HG03060 (cell line): ENCODE measurements around the gene ZBTB43.
A peak's percentile ranks its signal among the peaks of the same experiment; 100 is the strongest.
"Not testable (repeated sequence)": the region's sequence is repeated elsewhere in the genome, so short reads cannot be mapped to it uniquely, and the experiment has no call there.

Source experiments
- ATAC-seq: cut with Tn5 transposase; IDR thresholded peaks from one replicate; pipeline ENCODE4 v1.9.1; 2021; ENCODE audit warnings: low read depth, moderate number of reproducible peaks; ENCODE audit not compliant: unreplicated experiment

ZBTB43 gene

GRCh38 chr9:126788634-126789349 lies 16.0 kb upstream of the ZBTB43 start:
- no peak for ATAC-seq

DNA sequence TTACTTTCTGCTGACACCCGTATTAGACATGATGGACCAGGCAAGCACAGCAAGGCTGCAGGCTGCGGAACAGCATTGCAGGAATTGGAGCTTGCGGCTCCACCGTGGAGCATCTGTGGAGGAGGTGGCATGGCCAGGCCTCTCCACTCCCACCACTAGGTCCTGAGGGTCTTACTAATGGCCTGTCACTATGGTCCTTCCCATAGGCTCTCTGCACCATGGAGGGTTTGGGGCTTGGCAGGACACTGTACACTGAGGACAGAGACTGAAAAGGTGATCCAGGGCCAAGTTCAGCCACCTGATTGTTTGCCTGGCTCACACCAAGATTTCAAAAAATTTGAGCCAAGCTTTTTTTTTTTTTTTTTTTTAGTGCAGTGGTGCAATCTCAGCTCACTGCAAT lies 14.3 kb upstream of the ZBTB43 start:
- ATAC-seq: no peak

DNA sequence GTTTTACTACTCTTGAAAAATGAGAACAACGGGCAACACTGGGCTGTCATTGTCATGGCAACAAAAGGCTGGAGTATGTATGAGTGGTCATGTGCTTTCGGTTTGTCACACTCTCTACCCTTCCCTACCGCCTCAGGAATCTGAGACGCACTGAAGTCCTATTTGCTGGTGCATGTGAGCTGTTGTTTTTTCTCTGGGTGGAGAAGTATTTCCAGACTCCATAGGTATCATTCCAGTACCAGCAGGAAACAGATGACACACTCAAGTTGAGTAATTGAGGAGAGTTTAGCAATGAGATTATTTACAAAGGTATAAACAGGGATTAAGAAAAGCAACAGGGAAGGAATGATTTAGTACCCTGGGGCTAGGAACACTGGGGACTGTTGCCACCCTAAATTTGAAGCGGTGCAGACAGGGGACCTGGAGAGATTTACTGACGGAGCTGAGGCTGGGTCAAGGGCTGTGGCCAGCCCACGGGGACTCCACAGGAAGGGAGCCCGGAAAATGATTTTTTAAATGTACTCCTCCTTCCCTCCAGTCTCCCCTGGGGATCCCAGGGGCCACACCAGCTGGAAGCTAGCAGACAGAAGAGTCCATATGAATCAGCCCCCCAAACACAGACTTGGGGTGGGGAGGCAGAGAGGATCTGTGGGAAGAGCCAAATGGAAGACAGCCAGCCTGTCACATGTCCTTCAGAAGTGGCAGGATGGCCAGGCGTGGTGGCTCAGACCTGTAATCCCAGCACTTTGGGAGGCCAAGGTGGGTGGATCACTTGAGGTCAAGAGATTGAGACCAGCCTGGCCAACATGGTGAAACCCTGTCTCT lies 13.2 kb upstream of the ZBTB43 start:
- ATAC-seq: no peak

DNA sequence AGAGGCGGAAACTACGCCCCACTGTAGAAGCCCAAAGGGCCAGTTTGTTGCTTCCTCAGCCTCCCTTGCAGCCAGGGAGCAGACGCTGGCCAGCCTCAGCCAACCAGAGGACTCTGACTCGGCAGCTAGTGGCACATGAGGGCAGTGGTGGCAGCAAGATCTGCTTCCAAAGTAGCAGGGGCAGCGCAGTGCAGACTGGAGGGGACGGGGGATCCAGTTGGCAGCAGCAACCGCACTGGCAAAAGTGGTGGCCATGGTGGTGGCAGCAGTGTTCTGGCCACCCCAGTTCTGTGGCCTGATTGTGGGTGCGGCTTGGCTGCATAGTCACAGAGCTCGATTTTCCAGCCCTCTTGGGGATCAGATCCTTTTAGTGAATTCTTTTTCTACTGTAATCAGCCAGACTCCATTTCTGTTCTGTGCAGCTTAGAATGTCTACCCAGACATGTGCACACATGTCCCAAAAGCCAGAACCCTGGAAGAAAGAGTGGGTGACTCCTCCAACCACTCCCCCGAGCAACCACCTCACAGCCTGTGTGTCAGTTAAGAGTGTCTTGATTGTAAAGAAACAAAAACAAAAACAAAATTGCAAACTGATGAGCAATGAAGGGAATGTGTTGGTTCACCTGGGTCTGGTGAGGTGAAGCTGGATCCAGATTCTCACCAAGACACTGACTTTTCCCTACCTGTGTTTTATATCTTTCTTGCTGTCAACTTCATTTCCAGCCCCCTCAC lies 11.0 kb upstream of the ZBTB43 start:
- ATAC-seq: no peak

GRCh38 chr9:126794441-126794840 lies 10.4 kb upstream of the ZBTB43 start:
- no peak for ATAC-seq

- ATAC-seq: no peak
Observed at GRCh38 chr9:126796758-126797157, 8.1 kb upstream of the ZBTB43 start.

DNA sequence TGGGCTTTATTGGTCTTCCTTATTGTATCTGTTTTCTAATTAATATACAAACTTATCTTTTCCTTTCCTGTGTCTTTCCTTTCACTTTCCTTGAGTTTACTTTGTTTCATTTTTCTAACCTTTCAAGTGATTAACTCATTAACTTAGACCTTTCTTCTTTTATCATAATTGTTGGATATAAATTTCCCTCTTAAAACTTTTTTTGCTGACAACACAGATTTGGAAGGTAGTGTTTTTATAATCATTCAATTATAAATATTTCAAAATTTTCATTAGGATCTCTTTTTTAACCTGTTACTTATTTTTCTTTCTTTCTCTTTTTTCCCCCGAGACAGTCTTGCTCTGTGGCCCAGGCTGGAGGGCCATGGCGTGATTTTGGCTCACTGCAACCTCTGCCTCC lies 6.9 kb upstream of the ZBTB43 start:
- ATAC-seq: no peak

DNA sequence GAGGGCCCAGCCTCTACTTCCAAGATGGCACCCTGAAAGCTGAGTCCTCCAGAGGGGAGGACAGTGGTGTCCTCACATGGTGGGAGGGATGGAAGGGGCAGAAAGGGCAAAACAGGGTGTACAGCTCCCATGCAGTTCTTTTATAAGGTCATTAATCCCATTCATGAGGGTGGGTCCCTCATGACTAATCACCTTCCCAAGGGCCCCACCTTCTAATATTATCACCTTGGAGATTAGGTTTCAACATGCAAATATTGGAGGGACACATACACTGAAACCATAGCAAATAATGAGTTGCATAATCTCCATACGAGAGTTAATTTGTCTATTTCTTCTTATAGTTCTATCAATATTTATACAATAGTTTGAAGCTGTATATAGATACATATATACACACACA lies 5.8 kb upstream of the ZBTB43 start:
- ATAC-seq: no peak

DNA sequence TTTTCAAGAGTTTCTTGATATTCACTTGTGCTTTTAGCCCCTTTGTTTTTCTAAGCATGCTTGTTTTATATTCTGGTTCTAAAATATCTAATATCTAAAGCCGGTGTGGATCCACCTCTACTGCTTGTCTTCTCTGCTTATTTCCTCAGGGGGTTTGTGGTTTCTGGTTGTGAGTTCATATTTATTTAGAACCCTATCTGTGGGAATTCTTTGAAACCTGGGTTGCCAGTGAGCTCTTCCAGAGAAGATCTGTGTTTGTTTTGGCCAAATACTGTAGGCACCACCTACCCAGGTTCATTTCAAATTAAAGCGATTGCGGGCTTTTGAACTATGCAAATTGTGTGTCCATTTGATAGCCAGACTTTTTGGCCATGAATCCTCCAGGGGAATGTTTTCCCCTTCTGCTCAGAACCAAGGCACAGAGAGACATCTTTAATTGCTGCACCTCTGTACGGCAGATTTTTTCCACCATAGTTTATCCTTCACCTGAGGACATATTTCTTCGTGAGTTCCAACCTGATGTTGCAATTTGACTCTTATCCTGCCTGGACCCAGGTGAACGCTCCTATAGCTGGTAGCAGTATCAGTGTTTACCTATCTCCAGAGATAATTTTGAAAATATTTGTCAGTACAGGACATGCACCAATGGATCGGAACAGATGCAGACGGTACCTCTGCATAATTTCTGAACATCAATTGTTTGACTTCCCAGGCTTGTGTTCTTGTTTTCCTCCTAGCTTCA lies 2.4 kb upstream of the ZBTB43 start:
- ATAC-seq: no peak

GRCh38 chr9:126804198-126804695 lies 593 bp upstream of the ZBTB43 start:
- ATAC-seq: no peak

- ATAC-seq: peak; percentile 86
Observed at GRCh38 chr9:126805554-126806262, 868 bp downstream of the ZBTB43 start.

- ATAC-seq: no peak
Observed at GRCh38 chr9:126806336-126806735, 1.5 kb downstream of the ZBTB43 start.

- ATAC-seq: no peak
Observed at GRCh38 chr9:126809068-126809467, 4.2 kb downstream of the ZBTB43 start.

DNA sequence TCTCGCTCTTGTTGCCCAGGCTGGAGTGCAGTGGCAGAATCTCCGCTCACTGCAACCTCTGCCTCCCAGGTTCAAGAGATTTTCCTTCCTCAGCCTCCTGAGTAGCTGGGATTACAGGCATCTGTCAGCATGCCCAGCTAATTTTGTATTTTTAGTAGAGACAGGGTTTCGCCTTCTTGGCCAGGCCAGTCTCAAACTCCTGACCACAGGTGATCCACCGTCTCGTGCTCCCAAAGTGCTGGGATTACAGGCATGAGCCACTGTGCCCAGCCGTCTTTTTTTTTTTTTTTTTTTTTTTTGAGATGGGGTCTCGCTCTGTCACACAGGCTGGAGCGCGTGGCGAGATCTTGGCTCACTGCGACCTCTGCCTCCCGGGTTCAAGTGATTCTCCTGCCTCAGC lies 5.4 kb downstream of the ZBTB43 start:
- ATAC-seq: not testable (repeated sequence)

DNA sequence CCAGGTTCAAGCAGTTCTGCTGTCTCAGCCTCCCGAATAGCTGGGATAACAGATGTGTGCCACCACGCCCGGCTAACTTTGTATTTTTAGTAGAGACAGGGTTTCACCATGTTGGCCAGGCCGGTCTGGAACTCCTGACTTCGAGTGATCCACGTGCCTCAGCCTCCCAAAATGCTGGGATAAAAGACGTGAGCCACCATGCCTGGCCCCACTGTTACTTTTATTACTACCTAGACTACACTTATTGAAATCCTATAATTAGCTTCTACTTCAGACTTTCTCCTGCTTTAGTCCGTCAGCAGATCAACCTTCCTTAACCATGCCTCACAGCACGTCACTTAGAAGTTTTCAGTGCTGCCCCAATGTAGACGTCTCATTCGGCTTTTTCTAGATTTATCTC lies 8.2 kb downstream of the ZBTB43 start:
- ATAC-seq: no peak

DNA sequence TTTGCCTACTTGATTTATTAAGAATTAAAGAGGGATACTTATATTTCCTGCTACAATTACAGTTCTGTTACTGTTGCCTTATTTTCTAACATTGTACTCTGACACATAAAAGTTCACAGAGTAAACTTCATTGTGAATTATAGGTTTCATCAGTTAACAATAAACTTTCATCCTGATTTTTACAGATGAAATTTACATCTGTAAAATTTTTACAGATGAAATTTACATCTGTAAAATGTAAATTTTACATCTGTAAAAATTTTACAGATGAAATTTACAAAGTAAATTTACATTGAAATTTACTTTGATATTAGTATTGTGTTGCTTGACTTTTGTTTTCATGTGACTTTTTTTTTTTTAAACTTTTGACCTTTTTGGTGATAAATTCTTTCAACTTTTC lies 9.3 kb downstream of the ZBTB43 start:
- no peak for ATAC-seq

DNA sequence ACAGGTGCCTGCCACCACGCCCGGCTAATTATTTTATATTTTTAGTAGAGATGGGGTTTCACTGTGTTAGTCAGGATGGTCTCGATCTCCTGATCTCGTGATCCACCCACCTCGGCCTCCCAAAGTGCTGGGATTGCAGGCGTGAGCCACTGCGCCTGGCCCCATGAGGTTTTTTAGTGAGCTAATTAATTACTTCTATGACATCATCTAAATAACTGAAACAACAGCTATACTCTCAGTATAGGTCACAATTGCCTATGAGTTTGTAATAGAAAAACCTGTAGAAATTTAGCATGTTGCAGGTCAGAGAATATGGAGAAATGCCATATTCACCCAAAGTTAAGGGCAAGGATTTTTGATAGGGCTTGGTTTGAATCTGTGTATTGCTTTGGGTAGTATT lies 12.8 kb downstream of the ZBTB43 start:
- ATAC-seq: not testable (repeated sequence)

DNA sequence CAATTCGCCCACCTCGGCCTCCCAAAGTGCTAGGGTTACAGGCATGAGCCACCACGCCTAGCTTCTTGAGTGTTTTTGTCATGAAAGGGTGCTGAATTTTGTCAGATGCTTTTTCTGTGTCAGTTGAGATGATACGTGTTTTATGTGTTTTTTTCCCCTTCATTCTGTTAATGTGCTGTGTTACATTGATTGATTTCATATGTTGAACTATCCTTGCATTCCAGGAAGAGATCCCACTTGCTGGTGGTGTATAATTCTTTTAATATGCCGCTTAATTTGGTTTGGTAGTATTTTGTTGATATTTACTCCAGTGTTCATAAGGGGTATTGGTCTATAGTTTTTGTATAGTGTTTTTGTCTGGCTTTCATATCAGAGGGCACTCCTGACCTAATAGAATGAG lies 13.6 kb downstream of the ZBTB43 start:
- ATAC-seq: no peak

- no peak for ATAC-seq
Observed at GRCh38 chr9:126819482-126819881, 14.6 kb downstream of the ZBTB43 start.

GRCh38 chr9:126822278-126822677 lies 17.4 kb downstream of the ZBTB43 start:
- ATAC-seq: no peak
